DMS 273 treated with DMSO at 0.1 percent for 48 hours (cell line): ENCODE measurements around the gene CLMP.
"Not testable (repeated sequence)": the region's sequence is repeated elsewhere in the genome, so short reads cannot be mapped to it uniquely, and the experiment has no call there.

Experiments used
- DNase-seq: peaks from one replicate; lab custom pipeline; 2025; lab: John Stamatoyannopoulos, UW

The CLMP gene

DNA sequence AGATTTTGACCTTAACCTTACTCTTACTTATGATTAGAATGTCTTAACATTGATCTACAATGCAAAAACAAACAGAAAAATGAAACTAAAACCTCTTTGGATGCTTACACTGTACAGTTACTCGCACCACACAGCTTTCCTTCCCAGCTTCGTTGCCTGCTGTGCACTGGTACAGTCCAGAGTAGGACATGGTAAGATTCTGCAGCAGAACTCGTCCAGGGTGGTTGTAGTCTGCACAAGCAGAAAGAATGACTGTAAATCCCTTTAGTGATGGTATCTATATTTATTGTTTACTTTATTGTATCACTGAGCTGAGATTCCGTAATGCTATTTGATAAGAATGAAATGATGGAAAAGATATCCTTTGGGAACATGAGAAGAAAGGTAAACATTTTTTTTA, 112.1 kb downstream of the CLMP start:
- DNase-seq: no peak

DNA sequence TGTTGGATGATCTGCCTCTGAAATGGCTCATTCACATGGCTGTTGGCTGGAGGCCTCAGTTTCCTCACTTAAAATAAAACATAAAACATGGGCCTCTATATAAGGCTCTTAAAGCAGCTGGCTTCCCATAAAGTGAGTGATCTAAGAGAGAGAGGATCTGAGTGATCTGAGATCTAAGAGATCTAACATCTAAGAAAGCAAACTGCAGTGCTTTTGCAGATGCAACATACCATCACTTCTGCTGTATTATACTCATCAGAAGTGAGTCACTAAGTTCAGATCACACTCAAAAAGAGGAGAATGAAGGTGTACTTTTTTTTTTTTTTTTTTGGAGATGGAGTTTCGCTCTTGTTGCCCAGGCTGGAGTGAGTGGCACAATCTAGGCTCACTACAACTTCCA, 115.0 kb downstream of the CLMP start:
- no peak for DNase-seq

DNA sequence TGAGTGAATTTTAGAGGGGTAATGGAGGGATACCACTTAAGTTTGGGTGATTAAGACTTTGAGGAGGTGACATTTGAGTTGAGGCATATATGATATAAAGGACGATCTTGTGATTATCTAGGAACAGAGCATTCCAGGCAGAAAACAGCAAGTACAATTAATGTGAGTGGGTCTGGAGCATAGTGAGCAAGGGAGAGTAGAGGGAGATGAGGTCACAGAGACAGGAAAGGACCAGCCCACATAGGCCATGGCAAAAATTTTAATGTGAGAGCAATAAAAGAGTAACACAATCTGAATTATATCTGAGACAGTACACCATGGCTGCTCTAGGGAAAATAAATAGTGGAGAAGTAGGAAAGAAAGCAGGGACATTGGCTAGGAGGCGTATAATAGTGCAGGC, 118.6 kb downstream of the CLMP start:
- DNase-seq: no peak

DNA sequence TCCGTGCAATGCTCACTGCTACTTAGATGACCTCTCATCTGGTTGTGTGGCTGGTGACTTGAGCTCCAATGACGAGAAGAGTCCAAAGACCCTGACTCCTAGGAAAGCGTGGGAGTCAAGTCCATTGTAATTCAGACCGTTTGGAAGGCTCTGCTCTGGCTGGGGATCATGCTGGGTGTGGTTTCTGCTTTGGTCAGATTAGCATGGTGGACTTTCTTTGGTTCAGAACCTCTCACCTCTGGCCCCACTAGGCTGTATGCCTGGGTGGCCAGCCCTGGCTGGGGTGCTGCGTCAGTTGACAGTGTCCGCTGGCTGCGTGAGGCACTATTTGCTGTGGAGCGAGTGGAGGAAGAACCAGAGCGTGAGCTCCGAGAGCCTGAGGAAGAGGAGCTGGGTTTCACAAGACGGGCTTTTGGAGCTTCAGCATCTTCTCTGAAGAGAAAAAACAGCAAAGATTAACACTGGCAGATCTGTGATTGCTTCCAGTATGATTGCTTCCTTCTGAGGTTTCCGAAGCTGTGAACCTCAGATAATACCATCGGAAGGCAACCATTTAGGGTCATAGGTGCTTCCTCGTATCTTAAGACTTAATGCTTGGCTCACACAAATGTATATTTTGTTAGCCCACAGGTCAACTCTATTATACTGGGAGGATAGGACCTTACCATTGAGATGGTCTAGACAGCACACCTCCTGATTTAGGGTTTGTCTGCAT, 121.5 kb downstream of the CLMP start:
- no peak for DNase-seq

DNA sequence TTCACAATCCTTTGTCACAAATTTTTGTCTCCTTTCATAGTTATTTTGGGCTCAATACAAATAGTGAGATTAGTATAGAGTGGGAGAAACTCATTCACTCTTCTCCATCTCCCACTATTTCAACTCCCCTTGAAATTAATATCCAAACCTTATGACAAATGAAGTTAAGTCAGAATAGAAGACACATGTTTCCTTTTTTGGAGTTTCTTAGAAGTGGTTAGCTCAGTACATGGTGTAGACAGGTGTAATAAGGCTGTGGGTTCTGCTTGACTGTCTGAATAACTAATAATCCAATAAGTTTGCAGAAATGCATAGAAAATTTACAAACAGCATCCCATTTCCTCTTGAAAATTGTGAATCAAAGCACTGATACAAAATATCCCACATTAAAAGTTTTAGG, 122.3 kb downstream of the CLMP start:
- no peak for DNase-seq

DNA sequence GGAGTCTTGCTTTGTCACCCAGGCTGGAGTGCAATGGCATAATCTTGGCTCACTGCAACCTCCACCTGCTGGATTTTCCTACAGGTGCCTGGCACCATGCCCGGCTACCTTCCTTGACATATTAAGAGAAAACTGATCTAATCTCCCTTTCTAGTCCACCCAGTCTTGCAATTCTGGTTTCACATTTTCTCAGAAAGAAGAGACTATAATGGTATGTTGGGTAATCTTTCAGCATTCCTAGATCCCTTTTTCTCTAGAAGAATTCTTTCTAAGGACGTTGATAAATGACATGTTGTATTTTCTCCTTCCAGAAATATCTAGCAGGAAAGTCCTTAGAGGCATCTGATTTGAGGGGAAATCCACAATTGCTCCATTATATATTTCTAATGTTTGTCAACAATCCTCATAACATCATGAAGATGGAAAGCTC, 122.7 kb downstream of the CLMP start:
- no peak for DNase-seq

DNA sequence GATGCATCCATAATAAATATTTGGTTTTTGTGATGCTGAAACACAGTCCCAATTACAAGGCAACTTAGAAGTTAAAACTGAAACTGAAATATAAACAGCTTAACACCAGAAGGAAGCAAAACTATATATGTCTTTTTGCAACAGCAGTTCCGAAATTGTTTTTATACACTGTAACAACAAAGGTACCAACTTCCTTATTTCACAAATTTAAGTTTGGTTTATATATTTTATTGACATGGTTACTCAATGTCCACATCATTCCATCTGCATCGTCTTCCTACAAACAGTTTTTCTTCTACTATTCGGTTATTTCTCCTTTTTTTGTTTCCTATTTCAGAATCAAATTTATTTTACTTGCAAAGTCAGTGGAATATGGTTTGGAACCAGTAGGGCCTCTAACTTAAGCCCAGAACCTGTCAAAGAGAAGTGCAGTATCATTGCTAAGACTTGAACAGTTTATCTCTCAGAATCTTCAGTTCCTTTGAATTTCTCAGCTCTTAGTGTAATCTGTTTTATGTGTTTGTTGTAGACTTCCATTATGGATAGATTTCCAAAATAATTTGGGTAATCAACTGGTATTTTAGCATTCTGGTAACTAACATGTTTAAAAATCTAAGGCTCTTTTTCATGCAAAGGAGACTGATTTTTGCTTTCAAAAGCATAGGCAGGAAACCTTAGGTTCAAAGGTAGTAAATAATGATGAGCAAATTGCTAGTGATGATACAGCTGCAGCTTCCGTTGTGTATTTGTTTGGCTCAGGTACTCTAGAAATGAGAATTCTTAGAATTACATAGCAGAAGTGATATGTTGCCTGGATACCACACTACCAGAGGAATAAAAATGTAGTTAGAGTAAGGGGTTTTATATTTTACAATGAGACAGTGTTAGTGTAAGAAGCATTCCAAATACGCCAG, 124.9 kb downstream of the CLMP start:
- no peak for DNase-seq

DNA sequence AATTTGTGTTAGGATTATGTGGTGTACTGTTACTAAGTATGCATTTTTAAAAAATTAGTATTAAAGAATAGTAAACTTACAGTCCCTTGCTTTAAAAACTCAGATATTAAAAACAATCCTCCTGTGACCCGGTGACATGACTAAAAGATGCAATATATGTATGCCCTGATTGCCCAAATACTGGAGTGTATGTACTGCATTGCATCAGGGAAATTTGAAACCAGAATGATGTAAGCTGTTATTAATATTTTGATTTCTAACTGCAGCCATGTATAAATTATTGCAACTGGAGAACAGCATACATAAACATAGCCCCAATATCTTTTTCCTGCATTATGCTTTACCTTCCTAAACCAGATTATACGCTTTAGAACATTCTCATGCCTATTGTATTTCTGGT, 129.4 kb downstream of the CLMP start:
- no peak for DNase-seq

DNA sequence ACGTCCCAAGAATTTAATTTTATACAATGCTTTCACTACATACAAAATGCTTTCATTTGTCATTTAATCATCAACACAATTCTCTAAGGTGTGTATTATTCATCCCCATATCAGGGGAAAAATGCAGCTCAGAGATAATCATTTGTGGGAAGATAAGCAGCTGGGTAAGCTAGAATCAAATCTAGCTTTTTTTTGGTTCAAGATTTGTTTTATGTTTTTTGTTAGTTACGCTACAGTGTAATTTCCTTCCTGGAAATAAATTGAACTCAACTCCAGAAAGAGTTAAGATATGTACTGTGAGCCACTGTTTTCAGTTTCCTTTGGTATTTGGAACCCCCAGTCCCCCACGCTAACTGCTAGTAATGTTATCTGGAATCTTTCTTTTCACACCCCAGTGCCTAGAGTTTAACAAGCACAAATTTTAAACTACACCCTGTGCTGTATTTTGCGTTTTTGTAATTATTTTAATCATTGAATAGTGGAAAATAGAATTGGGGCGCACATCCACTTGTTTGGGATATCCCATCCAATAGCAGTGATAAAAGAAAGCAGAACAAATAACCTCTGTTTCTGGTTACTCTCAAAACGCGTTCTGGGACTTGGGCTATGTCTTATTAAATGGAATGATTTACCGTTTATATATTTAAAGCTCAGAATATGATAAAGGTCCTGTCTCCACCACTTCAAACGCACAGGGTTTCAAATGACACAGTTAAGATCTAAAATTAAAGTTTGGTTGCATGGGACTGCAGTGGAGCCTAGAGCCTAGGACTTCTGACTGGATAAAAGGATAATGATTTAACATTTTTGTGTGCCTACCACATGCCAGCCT, 131.0 kb downstream of the CLMP start:
- DNase-seq: no peak

DNA sequence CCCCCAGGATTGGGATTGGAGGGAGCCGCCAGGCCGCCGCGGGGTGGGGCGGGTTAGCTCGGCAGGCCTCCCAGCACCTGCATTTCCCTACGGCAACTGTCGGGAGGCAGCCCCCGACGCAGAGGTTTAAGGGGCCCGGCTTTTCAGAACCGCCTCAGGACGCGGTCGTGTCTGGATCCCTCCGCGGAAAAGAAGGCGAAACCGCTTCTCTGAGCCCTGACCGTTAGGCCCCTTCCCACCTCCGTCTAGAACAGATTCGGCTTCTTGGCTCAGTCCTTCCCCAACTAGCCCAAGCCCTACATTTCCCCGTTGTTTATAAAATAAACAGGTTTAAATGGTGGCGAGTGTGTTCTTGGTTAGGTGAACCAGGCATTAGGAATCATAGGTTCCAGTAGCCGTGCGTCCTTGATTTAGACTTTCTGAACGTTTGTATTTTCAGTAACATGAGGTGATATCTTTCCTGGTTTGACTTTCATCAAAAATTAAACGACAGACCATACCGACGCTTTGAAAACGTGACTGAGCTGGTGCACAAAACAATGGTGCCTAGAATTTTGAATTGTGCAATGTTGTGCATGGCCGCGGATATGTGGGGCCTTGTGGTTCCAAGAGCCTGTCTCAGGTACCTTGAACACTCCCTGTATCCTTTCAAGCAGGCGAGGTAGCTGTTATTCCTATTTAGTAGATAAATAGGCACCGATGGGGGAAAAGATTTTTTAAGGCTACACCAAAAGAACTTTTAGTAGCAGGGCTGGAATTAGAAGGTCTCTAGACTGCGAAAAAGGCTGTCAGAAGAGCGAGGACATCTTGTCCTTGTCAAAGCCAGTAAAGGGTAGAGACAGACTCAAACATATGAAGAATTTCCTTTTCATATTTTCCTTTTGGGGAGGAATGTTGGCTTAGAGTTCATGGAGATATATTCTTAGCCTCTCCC, 131.9 kb downstream of the CLMP start:
- DNase-seq: no peak

DNA sequence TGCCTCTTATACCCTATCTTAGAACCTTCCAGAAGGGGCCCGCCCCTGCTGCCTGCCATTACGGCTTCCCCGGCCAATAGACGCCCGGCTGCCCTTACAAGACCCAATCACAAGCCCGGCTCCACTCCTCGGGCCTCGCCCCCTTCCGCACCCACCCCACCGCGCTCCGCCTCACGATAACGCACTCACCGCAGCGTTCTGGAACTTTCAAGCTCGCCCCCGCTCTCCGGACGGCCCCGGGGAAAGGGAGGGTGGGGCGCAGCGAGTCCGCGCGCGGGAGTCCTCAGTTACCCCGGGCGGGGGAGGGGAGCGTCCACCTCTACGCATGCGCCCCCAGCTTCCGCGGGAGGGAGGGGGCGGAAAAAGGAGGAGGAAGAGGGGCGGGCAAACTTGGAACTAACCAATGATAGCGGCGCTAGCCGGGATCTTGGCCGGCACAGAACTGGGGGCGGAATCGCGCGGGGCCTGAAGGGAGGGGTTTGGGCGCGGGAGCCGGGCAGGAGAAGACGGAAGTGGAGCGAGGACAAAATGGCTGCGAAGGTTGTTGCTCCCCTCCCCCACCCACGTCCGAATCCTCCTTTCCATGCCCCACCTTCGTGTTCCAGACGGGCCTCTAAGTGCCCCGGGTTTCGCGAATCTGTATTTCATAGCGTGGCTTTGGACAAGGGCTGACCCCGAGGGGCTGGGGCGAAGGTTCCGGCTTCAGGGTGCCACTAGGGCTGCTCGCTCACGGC, 132.7 kb downstream of the CLMP start:
- peak; percentile 97 for DNase-seq

DNA sequence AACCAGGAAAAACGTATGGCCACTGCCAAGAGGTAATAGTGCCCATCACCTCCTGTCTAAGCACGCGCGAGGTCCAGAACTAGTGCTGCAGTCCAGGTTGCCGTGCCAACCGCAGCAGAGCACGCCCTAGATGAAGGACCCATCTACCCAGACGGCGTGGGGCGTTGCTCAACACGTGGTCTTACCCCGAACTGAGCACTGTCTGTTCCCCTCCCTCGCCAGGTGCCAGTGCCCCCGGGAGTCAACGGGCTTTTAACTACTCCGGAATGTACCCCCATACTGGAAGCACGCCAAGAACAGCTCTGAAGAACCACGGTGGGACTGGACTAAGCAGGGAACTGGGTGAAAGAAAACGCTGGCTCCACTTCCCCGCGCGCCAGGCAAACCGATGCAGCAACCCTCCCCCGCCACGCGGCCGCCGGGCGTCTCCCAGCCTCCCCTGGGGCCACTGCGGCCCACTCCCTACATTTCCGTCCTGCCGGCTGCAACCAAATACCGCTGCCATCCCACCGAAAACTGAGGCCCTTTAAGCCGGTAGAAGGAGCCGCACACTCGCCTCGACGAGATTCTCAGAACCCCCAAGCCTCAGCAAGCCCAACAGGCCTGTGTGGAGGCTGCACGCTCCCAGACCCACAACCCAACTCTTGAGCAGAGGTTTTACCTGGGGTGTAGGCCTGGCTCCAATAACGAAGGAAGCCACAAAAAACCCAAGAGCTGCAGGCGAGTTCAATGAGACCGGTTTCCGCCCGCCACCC, 133.5 kb downstream of the CLMP start, which contains the start of gene HSPA8:
Gene HSPA8 (minus strand): TSS at position 734 of the 755 bp plus-strand sequence. CDS start 812 bp downstream, outside the sequence.
- DNase-seq: no peak

DNA sequence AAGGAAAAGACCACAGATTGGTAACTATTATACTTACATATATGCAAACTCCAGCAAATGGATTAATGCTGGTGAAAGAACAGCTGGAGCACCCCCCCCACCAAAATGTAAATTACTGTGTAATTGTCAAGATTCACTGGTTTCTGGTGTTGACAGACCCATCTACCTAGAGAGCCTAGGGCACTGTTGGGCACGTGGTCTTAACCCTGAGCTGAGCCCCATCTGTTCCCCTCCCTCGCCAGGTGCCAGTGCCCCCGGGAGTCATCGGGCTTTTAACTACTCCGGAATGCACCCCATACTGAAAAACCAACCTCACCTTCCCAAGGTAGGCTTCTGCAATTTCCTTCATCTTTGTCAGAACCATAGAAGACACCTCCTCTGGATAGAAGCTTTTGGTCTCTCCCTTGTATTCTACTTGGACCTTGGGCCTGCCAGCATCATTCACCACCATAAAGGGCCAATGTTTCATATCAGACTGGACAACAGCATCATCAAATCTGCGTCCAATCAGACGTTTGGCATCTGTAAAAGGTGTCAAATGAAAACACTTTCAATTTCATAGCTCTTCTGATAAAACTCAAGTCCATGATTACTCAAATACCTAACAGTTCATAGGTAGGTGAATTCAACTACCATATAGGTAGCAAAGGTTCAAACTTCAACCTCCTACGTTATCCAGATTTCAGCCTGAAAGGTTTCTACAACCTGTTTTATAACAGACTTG, 134.6 kb downstream of the CLMP start:
- no peak for DNase-seq

DNA sequence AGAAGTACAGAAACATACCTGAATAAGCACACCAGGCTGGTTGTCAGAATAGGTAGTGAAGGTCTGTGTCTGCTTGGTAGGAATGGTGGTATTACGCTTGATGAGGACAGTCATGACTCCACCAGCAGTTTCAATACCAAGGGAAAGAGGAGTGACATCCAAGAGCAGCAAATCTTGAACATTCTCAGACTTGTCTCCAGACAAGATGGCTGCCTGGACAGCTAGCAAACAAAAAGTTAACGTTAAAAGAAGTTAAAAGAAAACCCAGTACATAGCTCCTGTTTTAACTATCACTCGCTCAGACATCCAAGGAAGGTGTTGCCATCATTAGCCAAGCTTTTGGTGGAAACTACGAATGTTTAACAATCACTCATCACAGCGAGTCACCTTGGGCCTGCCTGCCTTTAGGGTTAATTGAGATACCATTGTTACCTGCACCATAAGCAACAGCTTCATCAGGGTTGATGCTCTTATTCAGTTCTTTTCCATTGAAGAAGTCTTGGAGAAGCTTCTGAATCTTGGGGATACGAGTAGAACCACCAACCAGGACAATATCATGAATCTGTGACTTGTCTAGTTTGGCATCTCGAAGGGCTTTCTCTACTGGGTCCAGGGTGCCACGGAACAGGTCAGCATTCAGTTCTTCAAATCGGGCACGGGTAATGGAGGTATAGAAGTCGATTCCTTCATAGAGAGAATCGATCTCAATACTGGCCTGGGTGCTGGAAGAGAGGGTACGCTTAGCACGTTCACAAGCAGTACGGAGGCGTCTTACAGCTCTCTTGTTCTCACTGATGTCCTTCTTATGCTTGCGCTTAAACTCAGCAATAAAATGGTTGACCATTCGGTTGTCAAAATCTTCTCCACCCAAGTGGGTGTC, 135.8 kb downstream of the CLMP start:
- not testable (repeated sequence) for DNase-seq

DNA sequence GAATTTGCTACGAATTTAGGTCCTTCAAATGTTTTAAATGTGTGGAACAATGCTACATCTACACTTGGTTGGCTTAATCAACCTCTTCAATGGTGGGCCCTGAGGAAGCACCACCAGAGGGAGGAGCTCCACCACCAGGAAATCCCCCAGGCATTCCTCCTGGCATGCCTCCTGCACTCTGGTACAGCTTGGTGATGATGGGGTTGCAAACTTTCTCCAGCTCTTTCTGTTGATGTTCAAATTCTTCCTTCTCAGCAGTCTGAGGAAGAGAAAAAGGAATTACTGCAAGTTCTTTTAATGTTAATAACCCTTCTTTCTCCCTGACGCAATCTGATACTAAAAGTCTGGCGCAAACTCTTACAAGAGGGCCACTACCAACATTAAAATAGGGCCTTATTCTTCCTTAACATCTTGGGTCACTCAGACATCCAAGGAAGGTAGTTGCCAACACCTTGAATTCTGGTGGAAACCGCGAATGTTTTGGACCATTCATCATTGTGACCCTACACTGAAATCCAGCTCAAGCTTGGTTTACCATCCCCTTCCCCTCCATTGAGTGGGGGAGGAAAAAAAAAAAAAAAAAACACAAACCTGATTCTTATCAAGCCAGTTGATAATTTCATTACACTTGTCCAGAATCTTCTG, 137.3 kb downstream of the CLMP start:
- DNase-seq: no peak

DNA sequence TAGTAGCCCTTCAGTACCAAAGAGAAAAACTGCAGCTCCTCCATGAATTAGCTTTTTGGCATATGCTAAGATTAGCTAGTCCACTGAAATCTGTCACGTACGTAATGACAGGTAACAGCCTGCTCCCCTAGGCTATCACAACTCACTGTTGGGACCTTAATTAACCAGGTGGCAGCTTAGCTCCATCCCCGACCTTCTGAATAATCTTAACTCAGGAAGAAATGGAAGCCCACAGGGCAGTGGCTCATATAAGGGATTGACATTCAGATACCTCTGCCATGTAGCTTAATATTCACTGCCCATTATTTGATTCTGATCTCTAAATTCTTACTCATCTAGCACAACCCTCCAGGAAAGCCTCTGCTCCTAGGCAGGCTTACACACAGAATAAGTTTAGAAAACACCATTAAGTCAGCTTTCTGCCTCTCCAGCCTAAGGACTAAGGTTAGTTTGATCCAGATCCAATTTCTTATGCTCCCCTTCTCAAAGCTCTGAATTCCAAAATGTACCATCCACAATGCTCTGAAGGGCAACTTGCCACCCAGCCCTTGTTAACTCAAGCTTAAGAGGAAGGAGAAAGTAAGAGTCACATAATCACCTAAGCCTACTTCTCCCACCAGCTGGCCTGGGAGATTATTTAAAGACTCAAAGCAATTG, 138.1 kb downstream of the CLMP start:
- DNase-seq: no peak
